K562 (cell line): ENCODE measurements around the gene TAF1D. TPM values are rescaled to one million over a fixed set of nuclear protein-coding genes. Genes with fewer than 3 reads are reported as not detected.
A peak's percentile ranks its signal among the peaks of the same experiment; 100 is the strongest.

Source experiments
- ARID4B ChIP-seq: sonication (generic); formaldehyde crosslinking; IDR thresholded peaks from 2 replicates; pipeline ENCODE4 v1.8.0; 2022; ENCODE audit warnings: mild to moderate bottlenecking, missing genetic modification reagents
- C11orf30 ChIP-seq: fragments of 450-650 bp; IDR thresholded peaks from 2 replicates; pipeline ENCODE4 v1.6.1; 2016; ENCODE audit warnings: low read depth, mild to moderate bottlenecking
- E2F1 ChIP-seq: sonication (generic); formaldehyde crosslinking; IDR thresholded peaks from 2 replicates; pipeline ENCODE4 v1.8.1; 2023; ENCODE audit warnings: mild to moderate bottlenecking, missing genetic modification reagents, moderate library complexity
- PBX2 ChIP-seq, 2 experiments: IDR thresholded peaks in 1 of 2; conservative IDR thresholded peaks in 1 of 2; 2 replicates each; pipeline ENCODE4 v1.6.1; 2016; ENCODE audit warnings: low read depth in 2 of 2, mild to moderate bottlenecking in 1 of 2, missing compliant biosample characterization in 1 of 2, missing genetic modification characterization in 1 of 2, moderate library complexity in 1 of 2
- POLR3G ChIP-seq: IDR thresholded peaks from 2 replicates; pipeline ENCODE4 v1.6.1; 2011; ENCODE audit not compliant: insufficient read length, insufficient replicate concordance; ENCODE audit errors: extremely low read depth
- STAG1 ChIP-seq: sonication (generic); formaldehyde crosslinking; IDR thresholded peaks from 2 replicates; pipeline ENCODE4 v1.5.0; 2020; ENCODE audit warnings: missing genetic modification reagents, borderline replicate concordance
- ZMIZ1 ChIP-seq, 2 experiments: fragments of 150-350 bp in 1 of 2; IDR thresholded peaks; 2 replicates each; pipeline ENCODE4 v1.6.1; 2012 to 2016; ENCODE audit warnings: low read depth in 2 of 2, low read length in 2 of 2, mild to moderate bottlenecking in 1 of 2, moderate library complexity in 1 of 2
- ZNF592 ChIP-seq: fragments of 450-650 bp; IDR thresholded peaks from 2 replicates; pipeline ENCODE4 v1.6.1; 2017; ENCODE audit warnings: antibody characterized with exemption, mild to moderate bottlenecking
- polyA plus RNA-seq, 8 experiments: library from polyadenylated mRNA; depleted of rRNA in 4 of 8; stranded (reverse) in 5 of 8; unstranded in 3 of 8; fragments of >200 nt; fragmentation: Nextera tagmentation in 2 of 8; fragmentation: Illumina TruSeq in 1 of 8; extraction: Ambion mirVana in 2 of 8; extraction: Trizol in 1 of 8; gene quantifications; 2 replicates each; pipeline versions ENCODE4 v1.2.1 to v1.2.3, GENCODE V29; 2011 to 2014; ENCODE audit warnings: inconsistent platforms in 1 of 8, missing spikeins in 1 of 8
- total RNA-seq, 7 experiments: library from RNA; depleted of rRNA in 6 of 7; stranded (reverse); fragments of >200 nt in 6 of 7; fragmentation: Illumina TruSeq in 2 of 7; extraction: Trizol in 2 of 7; gene quantifications; 2 replicates each; pipeline versions ENCODE4 v1.2.1 to v1.2.3, GENCODE V29; 2011 to 2021; ENCODE audit warnings: low replicate concordance in 1 of 7

TAF1D gene
- total and polyA plus RNA-seq, 9 of the 15 experiments (the other 6 are each of a cell fraction or from before 2014, with no cell fraction given), result 122 to 347 (median 250) TPM

GRCh38 chr11:93737904-93738612 is 3.2 kb downstream of the TAF1D start (continued):
- TF ChIP-seq ZMIZ1 (IDR thresholded peaks at IDR 0.05; ENCODE audit: low read depth in 2 of 2, low read length in 2 of 2) (no peak), ZNF592 (peak; percentile 43; the same call in 1 of the 2 replicates), STAG1 (CRISPR knock-in tag) (no peak), PBX2 (CRISPR knock-in tag; IDR thresholded peaks at IDR 0.05; ENCODE audit: low read depth) (no peak), PBX2 (tag; conservative IDR thresholded peaks at IDR 0.05; ENCODE audit: low read depth) (peak; percentile 68), C11orf30 (peak; percentile 97), ARID4B (CRISPR knock-in tag) (no peak), E2F1 (CRISPR knock-in tag) (no peak), POLR3G (no peak)
